Choroid plexus epithelial cell (primary cell): Measurements from ENCODE around the gene IGHMBP2.

Source experiments
- DNase-seq: peaks from one replicate; pipeline ENCODE4 v3.0.0-alpha.2; 2010; ENCODE audit warnings: low read depth
- H3K4me3 ChIP-seq: 2 replicates; pipeline ENCODE4 v1.5.1; 2011; ENCODE audit warnings: low read depth, mild to moderate bottlenecking, control low read depth, low read length, moderate library complexity
- CTCF ChIP-seq: conservative IDR thresholded peaks from 2 replicates; pipeline ENCODE4 v1.5.1; 2011; ENCODE audit warnings: low read depth, mild to moderate bottlenecking, control low read depth, inconsistent platforms, low read length, moderate library complexity

IGHMBP2 gene

GRCh38 chr11:68912254-68912653, 8.6 kb downstream of the IGHMBP2 start:
- H3K4me3 ChIP-seq: no peak overlapping the region
- no peak for TF ChIP-seq CTCF
- DNase-seq: no peak

GRCh38 chr11:68913188-68913587, 9.5 kb downstream of the IGHMBP2 start:
- no peak for DNase-seq
- H3K4me3 ChIP-seq: no peak overlapping the region
- TF ChIP-seq CTCF: no peak

DNA sequence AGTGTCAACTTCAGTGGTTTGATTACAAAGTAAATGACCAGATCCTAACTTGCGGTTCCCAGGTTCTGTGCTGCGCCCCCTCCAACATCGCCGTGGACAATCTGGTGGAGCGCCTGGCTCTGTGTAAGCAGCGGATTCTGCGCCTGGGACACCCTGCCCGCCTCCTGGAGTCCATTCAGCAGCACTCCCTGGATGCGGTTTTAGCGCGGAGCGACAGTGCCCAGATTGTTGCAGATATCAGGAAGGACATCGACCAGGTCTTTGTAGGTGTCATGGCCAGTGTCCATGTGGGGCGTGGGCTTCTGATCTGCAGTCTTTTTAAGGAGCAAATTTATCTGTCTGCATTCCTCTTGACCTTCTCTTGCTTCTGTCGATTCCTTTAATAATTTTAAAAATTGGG, 11.1 kb downstream of the IGHMBP2 start:
- DNase-seq: no peak
- TF ChIP-seq CTCF: no peak
- no peak overlapping the region for H3K4me3 ChIP-seq

DNA sequence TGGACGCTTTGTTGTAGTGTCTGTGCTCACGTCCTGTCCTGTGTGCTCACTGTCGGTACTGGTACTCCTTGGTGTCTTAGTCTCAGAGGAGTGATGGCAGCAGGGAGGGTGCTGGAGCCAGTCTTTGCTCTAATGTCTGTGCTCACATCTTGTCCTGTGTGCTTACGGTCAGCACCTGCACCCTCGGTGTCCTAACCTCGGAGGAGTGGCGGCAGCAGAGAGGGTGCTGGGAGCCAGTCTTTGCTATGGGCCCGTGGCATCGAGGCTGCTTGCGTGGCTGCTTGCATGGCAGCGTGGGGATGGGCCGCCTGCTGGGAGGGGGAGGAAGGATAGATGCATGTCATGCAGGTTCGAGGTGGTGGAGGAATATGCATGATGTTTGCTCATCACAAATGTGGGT, 12.7 kb downstream of the IGHMBP2 start:
- no peak overlapping the region for H3K4me3 ChIP-seq
- DNase-seq: no peak
- TF ChIP-seq CTCF: no peak

DNA sequence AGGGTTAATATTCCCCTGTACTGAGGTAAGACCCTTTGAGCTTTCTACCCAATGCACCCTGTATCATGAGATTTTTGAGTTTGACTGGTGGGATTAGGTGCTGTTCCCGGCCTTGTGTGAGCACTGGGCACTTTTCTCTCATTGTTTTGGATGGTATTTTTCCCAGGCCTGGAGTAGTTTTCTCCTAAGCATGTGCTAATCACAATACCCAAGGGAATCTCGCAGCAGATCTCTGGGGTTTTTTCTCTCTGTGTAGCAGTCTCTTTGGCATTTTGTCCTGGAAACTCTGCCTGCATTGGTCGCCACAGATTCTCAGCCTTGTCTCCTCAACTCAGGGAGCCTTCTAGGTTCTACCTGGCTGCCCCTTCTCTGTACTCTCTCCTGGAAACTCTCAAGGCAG, 19.9 kb downstream of the IGHMBP2 start:
- peak; percentile 23 for DNase-seq
- H3K4me3 ChIP-seq: no peak overlapping the region
- TF ChIP-seq CTCF: no peak

DNA sequence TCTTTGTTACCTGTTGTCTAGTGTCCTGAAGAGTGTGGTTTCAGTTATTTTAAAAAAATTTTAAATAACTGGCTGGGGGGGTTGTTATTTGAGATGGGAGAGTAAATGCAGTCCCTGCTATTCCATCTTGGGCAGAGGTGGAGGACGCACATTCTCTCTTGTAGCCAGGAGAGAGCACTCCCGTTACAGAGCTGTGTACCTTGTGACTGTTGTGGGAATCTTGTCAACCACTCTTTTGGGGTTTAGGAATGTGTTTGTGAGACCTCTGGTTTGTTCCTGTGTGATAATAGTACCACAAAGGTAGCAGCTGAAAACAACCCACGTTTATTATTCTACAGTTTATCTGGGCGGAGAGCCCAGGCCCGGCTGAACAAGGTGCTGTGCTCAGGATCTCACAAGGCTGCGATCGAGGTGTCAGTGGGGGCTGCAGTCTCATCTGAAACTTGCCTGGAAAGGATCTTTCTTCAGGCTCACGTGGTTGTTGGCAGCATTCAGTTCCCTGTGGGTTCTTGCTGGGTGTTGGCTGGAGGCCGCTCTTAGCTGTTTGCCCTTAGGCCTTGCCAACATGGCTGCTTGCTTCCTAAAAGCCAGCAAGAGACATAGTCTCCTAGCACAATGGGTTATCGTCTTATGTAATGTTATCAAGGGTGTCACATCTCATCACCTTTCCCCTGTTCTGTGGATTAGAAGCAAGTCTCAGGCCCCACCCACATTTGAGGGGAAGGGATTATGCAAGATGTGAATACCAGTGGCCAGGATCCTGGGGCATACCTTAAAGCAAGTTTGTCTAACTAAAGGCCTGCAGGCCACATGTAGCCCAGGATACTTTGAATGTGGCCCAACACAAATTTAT, 20.6 kb downstream of the IGHMBP2 start:
- no peak overlapping the region for H3K4me3 ChIP-seq
- no peak for TF ChIP-seq CTCF
- peak; percentile 42 for DNase-seq

DNA sequence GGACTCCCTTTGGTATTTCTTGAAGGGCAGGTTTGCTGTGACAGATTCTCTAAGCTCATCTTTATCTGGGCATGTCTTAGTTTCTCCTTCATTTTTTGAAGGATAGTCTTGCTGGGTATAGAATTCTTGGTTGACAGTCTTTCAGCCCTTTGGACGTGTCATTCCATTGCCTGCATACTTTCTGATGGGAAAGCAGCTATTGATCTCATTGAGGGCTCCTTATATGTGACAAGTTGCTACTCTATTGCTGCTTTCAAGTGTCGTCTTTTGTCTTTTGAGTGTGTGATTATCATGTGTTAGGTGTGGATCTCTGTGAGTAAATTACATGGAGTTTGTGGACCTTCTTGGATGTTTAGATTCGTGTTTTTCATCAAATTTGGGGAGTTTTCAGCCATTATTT, 21.9 kb downstream of the IGHMBP2 start:
- H3K4me3 ChIP-seq: no peak overlapping the region
- no peak for DNase-seq
- TF ChIP-seq CTCF: no peak
